GM12891 (cell line): Measurements from ENCODE around the gene TRIO.

ENCODE experiments used
- PAX5 ChIP-seq: IDR thresholded peaks from 2 replicates; pipeline ENCODE4 v1.6.1; 2011; ENCODE audit warnings: low read length, moderate library complexity, mild to moderate bottlenecking; ENCODE audit not compliant: insufficient read depth, severe bottlenecking
- POLR2A ChIP-seq: IDR thresholded peaks from 2 replicates; pipeline ENCODE4 v1.6.1; 2011; ENCODE audit warnings: low read depth, low read length, control low read depth
- POLR2AphosphoS5 ChIP-seq: IDR thresholded peaks from 2 replicates; pipeline ENCODE4 v1.6.1; 2011; ENCODE audit warnings: low read depth, low read length, control low read depth
- POU2F2 ChIP-seq: IDR thresholded peaks from 2 replicates; pipeline ENCODE4 v1.6.1; 2011; ENCODE audit warnings: low read depth, mild to moderate bottlenecking, control low read depth, low read length, moderate library complexity
- TAF1 ChIP-seq: IDR thresholded peaks from 2 replicates; pipeline ENCODE4 v1.6.1; 2011; ENCODE audit warnings: low read depth, low read length, control low read depth

DNA sequence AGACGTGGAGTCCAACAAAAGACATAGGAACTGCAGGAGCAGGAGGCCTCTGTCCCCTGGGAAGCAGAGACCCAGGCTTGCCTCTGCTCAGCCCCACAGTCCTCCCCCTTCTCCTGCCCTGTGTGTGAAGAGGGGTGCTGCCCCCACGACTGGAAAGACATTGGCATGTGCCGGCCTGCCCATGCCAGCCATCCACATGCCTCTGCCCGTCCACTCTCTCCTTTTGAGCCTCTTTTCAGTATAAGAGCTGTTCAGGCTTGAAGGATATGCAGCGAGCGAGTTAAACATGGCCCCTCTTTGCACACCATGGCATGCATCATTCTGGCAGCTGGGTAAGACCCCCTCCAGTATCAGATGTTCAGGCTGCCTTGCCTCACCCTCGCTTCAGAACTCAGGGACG is 278.7 kb downstream of the TRIO start:
- no peak for TF ChIP-seq POLR2AphosphoS5
- no peak for TF ChIP-seq POLR2A
- no peak for TF ChIP-seq TAF1
- TF ChIP-seq POU2F2, result no peak
- TF ChIP-seq PAX5, result no peak
